ENCODE results near the gene ATP8B1.

The ATP8B1 gene

DNA sequence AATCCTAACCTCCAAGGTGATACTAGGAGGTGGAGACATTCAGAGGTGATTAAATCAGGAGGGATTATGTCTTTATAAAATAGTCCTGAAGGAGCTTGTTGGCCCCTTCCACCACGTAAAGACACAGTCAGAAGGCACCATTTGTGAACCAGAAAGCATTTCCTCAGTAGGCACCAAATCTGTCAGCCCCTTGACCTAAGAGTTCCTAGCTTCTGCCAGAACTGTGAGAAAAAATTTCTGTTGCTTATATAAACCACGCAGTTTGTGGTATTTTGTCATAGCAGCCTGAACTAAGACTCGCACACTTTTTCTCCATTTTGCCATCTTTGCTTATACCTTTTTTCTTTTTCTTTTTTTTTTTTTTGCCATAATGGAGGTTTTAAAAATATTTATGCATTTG is 162.9 kb downstream of the ATP8B1 start:
- no peak for TF ChIP-seq ZFP30 (CRISPR knock-in tag; IDR thresholded peaks at IDR 0.05)
- no peak for ATAC-seq

DNA sequence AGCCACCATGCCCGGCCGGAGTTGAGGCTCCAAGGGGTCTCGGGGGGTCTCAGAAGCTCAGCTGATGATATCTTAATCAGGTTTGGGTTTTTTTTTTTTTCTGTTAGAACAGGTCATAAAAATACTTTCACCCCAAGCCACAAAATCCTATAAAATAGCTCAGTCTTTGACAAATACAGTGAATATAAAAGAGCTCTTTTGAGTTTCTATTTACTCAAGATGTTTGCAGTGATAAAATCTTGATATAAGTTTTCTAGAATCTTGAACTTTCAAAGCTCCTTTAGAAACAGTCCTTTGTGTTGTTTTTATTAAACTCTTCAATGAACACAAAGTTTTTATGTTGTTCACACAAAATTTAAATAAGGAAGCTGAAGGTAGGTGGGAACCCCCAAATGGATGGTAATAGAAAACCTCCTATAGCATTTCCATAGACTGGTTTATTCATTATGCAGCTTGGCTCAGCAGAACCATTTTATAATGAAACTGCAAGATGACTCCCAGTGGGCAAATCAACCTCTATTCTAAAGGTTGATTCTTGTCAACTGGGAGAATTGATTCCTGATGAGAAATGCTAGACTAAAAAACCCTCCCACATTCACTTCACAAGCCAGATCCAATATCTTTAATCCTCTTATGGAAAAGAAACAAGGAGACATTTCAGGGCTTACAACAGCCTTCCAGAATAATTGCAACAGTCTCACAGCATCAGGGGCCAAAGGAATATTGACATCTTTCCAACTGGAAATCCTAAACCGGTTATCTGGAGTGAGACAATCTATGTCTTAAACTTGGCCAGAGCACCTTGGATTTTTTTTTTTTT is 167.9 kb downstream of the ATP8B1 start:
- ATAC-seq, result no peak
- no peak for TF ChIP-seq ZFP3 (CRISPR knock-in tag; IDR thresholded peaks at IDR 0.05)
- no peak for TF ChIP-seq ZFP30 (CRISPR knock-in tag; IDR thresholded peaks at IDR 0.05)
- TF ChIP-seq ZNF70 (CRISPR knock-in tag; IDR thresholded peaks at IDR 0.05), result no peak
- no peak for TF ChIP-seq TOX (CRISPR knock-in tag; IDR thresholded peaks at IDR 0.05; ENCODE audit: borderline replicate concordance)
- TF ChIP-seq ARNTL (CRISPR knock-in tag; IDR thresholded peaks at IDR 0.05; ENCODE audit: borderline replicate concordance, low read depth), result no peak
- TF ChIP-seq, protein P1, sequence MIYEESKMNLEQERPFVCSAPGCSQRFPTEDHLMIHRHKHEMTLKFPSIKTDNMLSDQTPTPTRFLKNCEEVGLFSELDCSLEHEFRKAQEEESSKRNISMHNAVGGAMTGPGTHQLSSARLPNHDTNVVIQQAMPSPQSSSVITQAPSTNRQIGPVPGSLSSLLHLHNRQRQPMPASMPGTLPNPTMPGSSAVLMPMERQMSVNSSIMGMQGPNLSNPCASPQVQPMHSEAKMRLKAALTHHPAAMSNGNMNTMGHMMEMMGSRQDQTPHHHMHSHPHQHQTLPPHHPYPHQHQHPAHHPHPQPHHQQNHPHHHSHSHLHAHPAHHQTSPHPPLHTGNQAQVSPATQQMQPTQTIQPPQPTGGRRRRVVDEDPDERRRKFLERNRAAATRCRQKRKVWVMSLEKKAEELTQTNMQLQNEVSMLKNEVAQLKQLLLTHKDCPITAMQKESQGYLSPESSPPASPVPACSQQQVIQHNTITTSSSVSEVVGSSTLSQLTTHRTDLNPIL (CRISPR knock-in tag; IDR thresholded peaks at IDR 0.05; ENCODE audit: low read depth), result no peak
- TF ChIP-seq, protein P2, sequence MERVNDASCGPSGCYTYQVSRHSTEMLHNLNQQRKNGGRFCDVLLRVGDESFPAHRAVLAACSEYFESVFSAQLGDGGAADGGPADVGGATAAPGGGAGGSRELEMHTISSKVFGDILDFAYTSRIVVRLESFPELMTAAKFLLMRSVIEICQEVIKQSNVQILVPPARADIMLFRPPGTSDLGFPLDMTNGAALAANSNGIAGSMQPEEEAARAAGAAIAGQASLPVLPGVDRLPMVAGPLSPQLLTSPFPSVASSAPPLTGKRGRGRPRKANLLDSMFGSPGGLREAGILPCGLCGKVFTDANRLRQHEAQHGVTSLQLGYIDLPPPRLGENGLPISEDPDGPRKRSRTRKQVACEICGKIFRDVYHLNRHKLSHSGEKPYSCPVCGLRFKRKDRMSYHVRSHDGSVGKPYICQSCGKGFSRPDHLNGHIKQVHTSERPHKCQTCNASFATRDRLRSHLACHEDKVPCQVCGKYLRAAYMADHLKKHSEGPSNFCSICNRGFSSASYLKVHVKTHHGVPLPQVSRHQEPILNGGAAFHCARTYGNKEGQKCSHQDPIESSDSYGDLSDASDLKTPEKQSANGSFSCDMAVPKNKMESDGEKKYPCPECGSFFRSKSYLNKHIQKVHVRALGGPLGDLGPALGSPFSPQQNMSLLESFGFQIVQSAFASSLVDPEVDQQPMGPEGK (CRISPR knock-in tag; IDR thresholded peaks at IDR 0.05; ENCODE audit: borderline replicate concordance), result no peak
- TF ChIP-seq SNAI2 (CRISPR knock-in tag; IDR thresholded peaks at IDR 0.05), result no peak
- TF ChIP-seq BACH2 (CRISPR knock-in tag; IDR thresholded peaks at IDR 0.05; ENCODE audit: borderline replicate concordance), result no peak
- no peak for TF ChIP-seq ZC3H10 (CRISPR knock-in tag; IDR thresholded peaks at IDR 0.05)
- TF ChIP-seq PPARA (CRISPR knock-in tag; IDR thresholded peaks at IDR 0.05; ENCODE audit: borderline replicate concordance), result no peak
- no peak for TF ChIP-seq ESRRG (CRISPR knock-in tag; IDR thresholded peaks at IDR 0.05)
- no peak for TF ChIP-seq OSR1 (CRISPR knock-in tag; IDR thresholded peaks at IDR 0.05)
- no peak for TF ChIP-seq GLIS3 (CRISPR knock-in tag; IDR thresholded peaks at IDR 0.05)
- TF ChIP-seq CSRNP3 (CRISPR knock-in tag; IDR thresholded peaks at IDR 0.05), result no peak
- no peak for TF ChIP-seq ZNF565 (CRISPR knock-in tag; conservative IDR thresholded peaks at IDR 0.05; ENCODE audit: low read depth)
- TF ChIP-seq CSDC2 (CRISPR knock-in tag; IDR thresholded peaks at IDR 0.05), result no peak

DNA sequence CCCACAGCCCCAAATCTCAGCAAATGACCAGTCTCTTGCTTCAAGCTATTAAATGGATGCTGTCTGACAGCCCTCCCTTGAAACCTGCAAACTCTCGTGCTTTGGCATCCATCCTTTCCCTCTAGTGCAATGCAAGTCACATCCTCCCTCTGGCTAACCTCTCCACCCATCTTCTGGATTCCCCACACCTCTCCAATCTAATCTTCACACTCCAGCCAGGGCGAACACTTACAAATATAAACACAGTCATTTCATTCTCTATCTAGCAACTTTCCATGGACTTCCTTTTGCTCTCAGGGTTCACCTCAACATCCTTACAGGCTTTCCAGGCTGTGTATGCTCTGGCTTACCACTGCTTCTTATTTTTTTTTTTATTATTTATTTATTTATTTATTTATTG is 171.4 kb downstream of the ATP8B1 start:
- ATAC-seq, result no peak

More for the DNA sequence above, 171.4 kb downstream of the ATP8B1 start:
- TF ChIP-seq BACH2 (CRISPR knock-in tag; IDR thresholded peaks at IDR 0.05; ENCODE audit: borderline replicate concordance) (no peak), ZNF565 (CRISPR knock-in tag; conservative IDR thresholded peaks at IDR 0.05; ENCODE audit: low read depth) (no peak), ZNF70 (CRISPR knock-in tag; IDR thresholded peaks at IDR 0.05) (no peak), TCF4 (CRISPR knock-in tag; IDR thresholded peaks at IDR 0.05; ENCODE audit: borderline replicate concordance) (no peak), PPARA (CRISPR knock-in tag; IDR thresholded peaks at IDR 0.05; ENCODE audit: borderline replicate concordance) (no peak), ARNTL (CRISPR knock-in tag; IDR thresholded peaks at IDR 0.05; ENCODE audit: borderline replicate concordance, low read depth) (no peak), GLIS3 (CRISPR knock-in tag; IDR thresholded peaks at IDR 0.05) (no peak), TOX (CRISPR knock-in tag; IDR thresholded peaks at IDR 0.05; ENCODE audit: borderline replicate concordance) (no peak), OSR1 (CRISPR knock-in tag; IDR thresholded peaks at IDR 0.05) (no peak), RARB (CRISPR knock-in tag; IDR thresholded peaks at IDR 0.05) (no peak), ISL1 (CRISPR knock-in tag; IDR thresholded peaks at IDR 0.05) (no peak), ZFP30 (CRISPR knock-in tag; IDR thresholded peaks at IDR 0.05) (no peak), ZNF8 (CRISPR knock-in tag; IDR thresholded peaks at IDR 0.05) (no peak), ZC3H10 (CRISPR knock-in tag; IDR thresholded peaks at IDR 0.05) (no peak), CSDC2 (CRISPR knock-in tag; IDR thresholded peaks at IDR 0.05) (no peak)
- TF ChIP-seq, protein P3, sequence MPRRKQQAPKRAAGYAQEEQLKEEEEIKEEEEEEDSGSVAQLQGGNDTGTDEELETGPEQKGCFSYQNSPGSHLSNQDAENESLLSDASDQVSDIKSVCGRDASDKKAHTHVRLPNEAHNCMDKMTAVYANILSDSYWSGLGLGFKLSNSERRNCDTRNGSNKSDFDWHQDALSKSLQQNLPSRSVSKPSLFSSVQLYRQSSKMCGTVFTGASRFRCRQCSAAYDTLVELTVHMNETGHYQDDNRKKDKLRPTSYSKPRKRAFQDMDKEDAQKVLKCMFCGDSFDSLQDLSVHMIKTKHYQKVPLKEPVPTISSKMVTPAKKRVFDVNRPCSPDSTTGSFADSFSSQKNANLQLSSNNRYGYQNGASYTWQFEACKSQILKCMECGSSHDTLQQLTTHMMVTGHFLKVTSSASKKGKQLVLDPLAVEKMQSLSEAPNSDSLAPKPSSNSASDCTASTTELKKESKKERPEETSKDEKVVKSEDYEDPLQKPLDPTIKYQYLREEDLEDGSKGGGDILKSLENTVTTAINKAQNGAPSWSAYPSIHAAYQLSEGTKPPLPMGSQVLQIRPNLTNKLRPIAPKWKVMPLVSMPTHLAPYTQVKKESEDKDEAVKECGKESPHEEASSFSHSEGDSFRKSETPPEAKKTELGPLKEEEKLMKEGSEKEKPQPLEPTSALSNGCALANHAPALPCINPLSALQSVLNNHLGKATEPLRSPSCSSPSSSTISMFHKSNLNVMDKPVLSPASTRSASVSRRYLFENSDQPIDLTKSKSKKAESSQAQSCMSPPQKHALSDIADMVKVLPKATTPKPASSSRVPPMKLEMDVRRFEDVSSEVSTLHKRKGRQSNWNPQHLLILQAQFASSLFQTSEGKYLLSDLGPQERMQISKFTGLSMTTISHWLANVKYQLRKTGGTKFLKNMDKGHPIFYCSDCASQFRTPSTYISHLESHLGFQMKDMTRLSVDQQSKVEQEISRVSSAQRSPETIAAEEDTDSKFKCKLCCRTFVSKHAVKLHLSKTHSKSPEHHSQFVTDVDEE (CRISPR knock-in tag; IDR thresholded peaks at IDR 0.05), result no peak
- TF ChIP-seq, protein P2 (CRISPR knock-in tag; IDR thresholded peaks at IDR 0.05; ENCODE audit: borderline replicate concordance), result no peak
- TF ChIP-seq, protein P1 (CRISPR knock-in tag; IDR thresholded peaks at IDR 0.05; ENCODE audit: low read depth), result no peak

Measured in SK-N-SH treated with all-trans-retinoic acid at 6 μM for 48 hours (cell line).